Right lobe of liver (tissue), 6 donors: ENCODE results near the gene ZBTB4. TPM values are rescaled to one million over a fixed set of nuclear protein-coding genes. Genes with fewer than 3 reads are reported as not detected.
A peak's percentile ranks its signal among the peaks of the same experiment; 100 is the strongest.

Experiments used
- ATAC-seq, 4 donors: fragments of 200-7000 bp; cut with Tn5 transposase; one replicate each; pipeline ENCODE4 v1.9.1; 2020; ENCODE audit warnings: mild to moderate bottlenecking in 4 of 4, moderate library complexity in 4 of 4
- DNase-seq, 3 donors: peaks; one replicate each; pipeline ENCODE4 v3.0.0-alpha.2; 2020
- H3K27ac ChIP-seq, 3 donors: fragments of 200-600 bp; one replicate each; pipeline ENCODE4 v1.8.0; 2022
- H3K27me3 ChIP-seq, 2 donors: fragments of 200-600 bp; one replicate each; pipeline ENCODE4 v1.8.0; 2022
- H3K36me3 ChIP-seq, 4 donors: fragments of 200-600 bp; sonication (generic) in 1 of 4; one replicate each; pipeline versions ENCODE4 v1.5.1 to v1.8.0; 2017 to 2022; ENCODE audit warnings: control low read depth in 1 of 4
- H3K4me1 ChIP-seq, 4 donors: fragments of 200-600 bp; sonication (generic) in 1 of 4; one replicate each; pipeline versions ENCODE4 v1.5.1 to v1.8.0; 2017 to 2022; ENCODE audit warnings: control low read depth in 1 of 4
- H3K4me3 ChIP-seq, 3 donors: fragments of 200-600 bp; one replicate each; pipeline ENCODE4 v1.8.0; 2022
- H3K9me3 ChIP-seq, 4 donors: fragments of 200-600 bp; sonication (generic) in 1 of 4; one replicate each; pipeline versions ENCODE4 v1.5.1 to v1.8.0; 2017 to 2022; ENCODE audit warnings: control low read depth in 1 of 4
- POLR2A ChIP-seq: fragments of 450-650 bp; IDR thresholded peaks from one replicate; pipeline ENCODE4 v1.6.1; 2017; ENCODE audit warnings: antibody characterized with exemption, mild to moderate bottlenecking
- WGBS: methylation state at CpG from one replicate; pipeline ENCODE4 v1.1.6; 2018; ENCODE audit warnings: low coverage, low lambda C conversion rate; ENCODE audit not compliant: insufficient coverage; ENCODE audit errors: missing lambda C conversion rate; 5-methylcytosine and 5-hydroxymethylcytosine counted together
- intact Hi-C, 2 donors: fragments of 100-400 bp; cut with DNase I; formaldehyde crosslinking; loops; one replicate each; pipeline versions ENCODE4 v1.11.2 to v1.14.1; 2022
- total RNA-seq, 6 experiments: library from RNA; depleted of rRNA in 2 of 6; stranded (reverse); fragments of >200 nt in 2 of 6; fragmentation: NEBNext Ultra II Directional in 3 of 6; extraction: Animal tissue kit (Norgen Biotek cat#: 25700) in 3 of 6; gene quantifications; one replicate each; pipeline versions ENCODE4 v1.1.0 to v1.2.4, GENCODE V29; 2016 to 2023
- TF ChIP-seq, protein P1 (sequence below), 4 donors: fragments of 200-600 bp in 3 of 4; fragments of 450-650 bp in 1 of 4; IDR thresholded peaks; one replicate each; pipeline versions ENCODE4 v1.5.1 to v1.8.0; 2016 to 2022; ENCODE audit warnings: antibody characterized with exemption in 4 of 4, mild to moderate bottlenecking in 2 of 4
- donor health status: DM: no; HTN: yes; CAD: no.
- donor health status: DM: no; HTN: no; CAD: no.
- donor health status: DM: no; HTN: no; CAD: no.
- donor health status: DM: no; HTN: yes; CAD: no.
- donor health status: DM: no; HTN: yes; CAD: no.

Gene ZBTB4
- total RNA-seq, 6 experiments from 2014 or later = 5.7 to 10.5 (median 7.9) TPM

DNA sequence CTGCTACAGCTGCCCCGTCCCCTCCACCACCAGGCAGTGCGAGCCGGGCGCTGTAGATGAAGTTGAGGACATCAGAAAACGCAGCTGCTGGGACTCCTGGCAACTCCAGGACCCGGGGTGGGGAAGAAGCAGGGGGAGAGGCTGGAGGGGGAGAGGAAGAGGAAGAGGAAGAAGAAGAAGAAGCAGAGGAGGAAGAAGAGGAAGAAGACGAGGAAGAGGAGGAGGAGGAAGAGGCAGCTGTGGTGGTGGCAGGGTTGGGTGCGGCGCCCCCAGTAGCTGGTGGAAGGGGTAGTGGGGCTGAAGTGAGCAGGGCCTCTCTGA is 13.2 kb downstream of the ZBTB4 start:
- no peaks in the 10 kb centered on the region for H3K27me3 ChIP-seq
- peak overlapping the region in 2 of 3 donors; percentile 13 to 33 for H3K27ac ChIP-seq
- peaks cover 0 to 37% (median 9%) of the 10 kb centered on the region in 4 donors for H3K4me1 ChIP-seq
- intact Hi-C loops = no loop called here
- 73% methylated on average over 8 of the region's 9 CpGs for WGBS
- H3K4me3 ChIP-seq = no peak overlapping the region
- H3K9me3 ChIP-seq = no peaks in the 10 kb centered on the region
- DNase-seq = no peak
- ATAC-seq = no peak
- TF ChIP-seq, protein P1, sequence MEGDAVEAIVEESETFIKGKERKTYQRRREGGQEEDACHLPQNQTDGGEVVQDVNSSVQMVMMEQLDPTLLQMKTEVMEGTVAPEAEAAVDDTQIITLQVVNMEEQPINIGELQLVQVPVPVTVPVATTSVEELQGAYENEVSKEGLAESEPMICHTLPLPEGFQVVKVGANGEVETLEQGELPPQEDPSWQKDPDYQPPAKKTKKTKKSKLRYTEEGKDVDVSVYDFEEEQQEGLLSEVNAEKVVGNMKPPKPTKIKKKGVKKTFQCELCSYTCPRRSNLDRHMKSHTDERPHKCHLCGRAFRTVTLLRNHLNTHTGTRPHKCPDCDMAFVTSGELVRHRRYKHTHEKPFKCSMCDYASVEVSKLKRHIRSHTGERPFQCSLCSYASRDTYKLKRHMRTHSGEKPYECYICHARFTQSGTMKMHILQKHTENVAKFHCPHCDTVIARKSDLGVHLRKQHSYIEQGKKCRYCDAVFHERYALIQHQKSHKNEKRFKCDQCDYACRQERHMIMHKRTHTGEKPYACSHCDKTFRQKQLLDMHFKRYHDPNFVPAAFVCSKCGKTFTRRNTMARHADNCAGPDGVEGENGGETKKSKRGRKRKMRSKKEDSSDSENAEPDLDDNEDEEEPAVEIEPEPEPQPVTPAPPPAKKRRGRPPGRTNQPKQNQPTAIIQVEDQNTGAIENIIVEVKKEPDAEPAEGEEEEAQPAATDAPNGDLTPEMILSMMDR (IDR thresholded peaks at IDR 0.05) = no peak
- TF ChIP-seq POLR2A = no peak
- peaks cover 0 to 3% (median 0%) of the 10 kb centered on the region in 4 donors for H3K36me3 ChIP-seq

DNA sequence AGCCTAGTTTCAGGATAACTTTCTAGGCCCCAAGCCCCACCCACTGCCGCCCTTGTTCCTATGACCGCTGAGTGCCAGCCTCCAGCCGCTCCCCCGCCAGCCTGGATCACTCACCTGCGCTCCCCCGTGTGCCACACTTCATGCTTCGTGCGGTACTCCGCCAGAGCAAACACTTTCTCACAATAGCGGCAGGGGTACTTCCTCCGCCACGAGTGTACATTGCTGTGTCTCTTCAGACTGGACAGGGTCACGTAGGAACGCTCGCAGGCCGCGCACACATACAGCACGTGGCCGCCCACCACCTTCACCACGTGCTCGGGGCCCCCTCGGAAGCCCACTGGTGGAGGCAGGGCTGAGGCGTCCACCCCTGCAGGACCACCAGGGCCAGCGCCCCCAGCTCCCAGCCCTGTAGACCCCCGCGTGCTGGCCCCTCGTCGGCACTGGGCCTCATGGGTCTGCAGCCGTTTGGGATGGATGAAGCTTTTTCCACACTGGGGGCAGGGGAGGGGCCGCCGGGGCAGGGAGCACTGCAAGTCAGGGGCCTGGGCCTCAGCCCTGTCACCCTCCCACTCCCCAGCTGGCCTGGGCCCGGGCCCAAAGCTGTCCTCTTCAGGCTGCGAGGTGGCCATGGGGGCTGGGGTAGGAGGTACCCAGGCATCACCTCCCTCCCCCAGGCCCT is 13.7 kb downstream of the ZBTB4 start:
- DNase-seq (no peak), ATAC-seq (peak in 1 of 4 donors; percentile 8)
- intact Hi-C loops = no loop called here
- H3K4me3 ChIP-seq = no peak overlapping the region
- H3K4me1 ChIP-seq = peaks cover 0 to 33% (median 8%) of the 10 kb centered on the region in 4 donors
- TF ChIP-seq, protein P1 (IDR thresholded peaks at IDR 0.05) = no peak
- no peak for TF ChIP-seq POLR2A
- H3K27ac ChIP-seq = no peak overlapping the region
- peaks cover 0 to 3% (median 0%) of the 10 kb centered on the region in 4 donors for H3K36me3 ChIP-seq
- 93% methylated on average over 17 of the region's 33 CpGs for WGBS
- H3K27me3 ChIP-seq = no peaks in the 10 kb centered on the region
- no peaks in the 10 kb centered on the region for H3K9me3 ChIP-seq

DNA sequence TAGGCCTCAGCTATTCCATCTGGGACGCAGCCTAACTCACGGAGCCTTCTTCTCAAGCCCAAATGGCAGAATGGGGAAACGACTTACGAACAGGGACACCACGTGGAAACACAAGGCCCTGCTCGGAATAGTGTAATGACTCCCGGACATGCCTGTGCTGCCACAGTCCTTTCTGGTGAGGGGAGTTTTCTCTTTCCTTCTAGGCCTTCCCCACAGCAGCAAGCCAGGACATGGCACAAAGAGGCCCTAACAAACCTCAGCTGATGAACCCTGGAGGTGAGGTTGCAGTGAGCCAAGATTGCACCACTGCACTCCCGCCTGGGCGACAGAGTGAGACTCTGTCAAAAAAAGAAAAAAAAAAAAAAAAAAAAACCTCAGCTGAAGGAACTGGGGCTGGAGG is 15.3 kb downstream of the ZBTB4 start:
- H3K4me1 ChIP-seq = peaks cover 0 to 18% (median 6%) of the 10 kb centered on the region in 4 donors
- H3K9me3 ChIP-seq = no peaks in the 10 kb centered on the region
- intact Hi-C loops = no loop called here
- ATAC-seq (no peak), DNase-seq (no peak)
- H3K27ac ChIP-seq = no peak overlapping the region
- no peak overlapping the region for H3K4me3 ChIP-seq
- TF ChIP-seq, protein P1 (IDR thresholded peaks at IDR 0.05) = no peak
- no peak for TF ChIP-seq POLR2A
- H3K27me3 ChIP-seq = no peaks in the 10 kb centered on the region
- WGBS = 93% methylated on average over 6 of the region's 9 CpGs
- peaks cover 0 to 3% (median 0%) of the 10 kb centered on the region in 4 donors for H3K36me3 ChIP-seq

DNA sequence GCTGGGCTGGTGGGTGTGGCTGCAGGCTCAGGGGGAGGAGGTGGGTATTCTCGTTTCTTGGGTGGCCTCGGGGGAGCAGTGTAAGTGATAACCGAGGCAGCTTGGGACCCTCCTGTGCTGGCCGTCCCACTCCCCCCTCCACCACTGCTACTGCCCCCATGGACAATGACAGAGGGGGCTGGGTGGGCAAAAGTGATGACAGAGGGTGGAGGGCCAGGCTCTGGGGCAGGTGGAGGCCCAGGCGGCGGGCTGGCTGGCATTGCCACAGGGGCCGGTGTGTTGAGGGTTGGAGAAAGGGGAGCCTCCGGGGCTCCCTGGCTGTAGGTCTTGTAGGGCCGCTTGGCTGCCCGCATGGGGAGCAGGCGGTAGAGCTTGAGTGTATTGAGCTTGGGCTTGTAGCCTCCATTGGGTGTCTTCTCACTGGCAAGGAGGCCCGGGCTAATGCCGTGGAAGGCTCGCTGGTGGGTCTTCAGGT is 16.0 kb downstream of the ZBTB4 start:
- 100% methylated on average over 3 of the region's 14 CpGs for WGBS
- DNase-seq (no peak), ATAC-seq (no peak)
- intact Hi-C loops = no loop called here
- H3K27me3 ChIP-seq = no peaks in the 10 kb centered on the region
- H3K36me3 ChIP-seq = peaks cover 0 to 3% (median 0%) of the 10 kb centered on the region in 4 donors
- H3K9me3 ChIP-seq = no peaks in the 10 kb centered on the region
- TF ChIP-seq, protein P1 (IDR thresholded peaks at IDR 0.05) = no peak
- TF ChIP-seq POLR2A = no peak
- H3K4me1 ChIP-seq = peaks cover 0 to 13% (median 6%) of the 10 kb centered on the region in 4 donors
- H3K27ac ChIP-seq = no peak overlapping the region
- no peak overlapping the region for H3K4me3 ChIP-seq
